Measurements from ENCODE around the gene PCA3.

GRCh38 chr9:76718166-76718565, 46.1 kb upstream of the PCA3 start:
- TF ChIP-seq, protein P1, sequence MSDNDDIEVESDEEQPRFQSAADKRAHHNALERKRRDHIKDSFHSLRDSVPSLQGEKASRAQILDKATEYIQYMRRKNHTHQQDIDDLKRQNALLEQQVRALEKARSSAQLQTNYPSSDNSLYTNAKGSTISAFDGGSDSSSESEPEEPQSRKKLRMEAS (IDR thresholded peaks at IDR 0.05; ENCODE audit: low read depth): no peak
- TF ChIP-seq, protein P2, sequence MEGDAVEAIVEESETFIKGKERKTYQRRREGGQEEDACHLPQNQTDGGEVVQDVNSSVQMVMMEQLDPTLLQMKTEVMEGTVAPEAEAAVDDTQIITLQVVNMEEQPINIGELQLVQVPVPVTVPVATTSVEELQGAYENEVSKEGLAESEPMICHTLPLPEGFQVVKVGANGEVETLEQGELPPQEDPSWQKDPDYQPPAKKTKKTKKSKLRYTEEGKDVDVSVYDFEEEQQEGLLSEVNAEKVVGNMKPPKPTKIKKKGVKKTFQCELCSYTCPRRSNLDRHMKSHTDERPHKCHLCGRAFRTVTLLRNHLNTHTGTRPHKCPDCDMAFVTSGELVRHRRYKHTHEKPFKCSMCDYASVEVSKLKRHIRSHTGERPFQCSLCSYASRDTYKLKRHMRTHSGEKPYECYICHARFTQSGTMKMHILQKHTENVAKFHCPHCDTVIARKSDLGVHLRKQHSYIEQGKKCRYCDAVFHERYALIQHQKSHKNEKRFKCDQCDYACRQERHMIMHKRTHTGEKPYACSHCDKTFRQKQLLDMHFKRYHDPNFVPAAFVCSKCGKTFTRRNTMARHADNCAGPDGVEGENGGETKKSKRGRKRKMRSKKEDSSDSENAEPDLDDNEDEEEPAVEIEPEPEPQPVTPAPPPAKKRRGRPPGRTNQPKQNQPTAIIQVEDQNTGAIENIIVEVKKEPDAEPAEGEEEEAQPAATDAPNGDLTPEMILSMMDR (IDR thresholded peaks at IDR 0.05): no peak
- TF ChIP-seq EP300 (IDR thresholded peaks at IDR 0.05; ENCODE audit: borderline replicate concordance in 1 of 2, low read depth in 1 of 2, low read length in 1 of 2) (no peak), RAD21 (IDR thresholded peaks at IDR 0.05; ENCODE audit: low read length) (no peak), TAF1 (IDR thresholded peaks at IDR 0.05; ENCODE audit: borderline replicate concordance, low read depth, low read length) (no peak), CHD2 (IDR thresholded peaks at IDR 0.05; ENCODE audit: low read length, partially characterized antibody) (no peak), JUND (IDR thresholded peaks at IDR 0.05) (no peak), GABPA (IDR thresholded peaks at IDR 0.05; ENCODE audit: low read depth) (no peak), SIN3A (IDR thresholded peaks at IDR 0.05; ENCODE audit: borderline replicate concordance, low read depth, low read length) (no peak), TCF12 (IDR thresholded peaks at IDR 0.05) (no peak)
- TF ChIP-seq, protein P3, sequence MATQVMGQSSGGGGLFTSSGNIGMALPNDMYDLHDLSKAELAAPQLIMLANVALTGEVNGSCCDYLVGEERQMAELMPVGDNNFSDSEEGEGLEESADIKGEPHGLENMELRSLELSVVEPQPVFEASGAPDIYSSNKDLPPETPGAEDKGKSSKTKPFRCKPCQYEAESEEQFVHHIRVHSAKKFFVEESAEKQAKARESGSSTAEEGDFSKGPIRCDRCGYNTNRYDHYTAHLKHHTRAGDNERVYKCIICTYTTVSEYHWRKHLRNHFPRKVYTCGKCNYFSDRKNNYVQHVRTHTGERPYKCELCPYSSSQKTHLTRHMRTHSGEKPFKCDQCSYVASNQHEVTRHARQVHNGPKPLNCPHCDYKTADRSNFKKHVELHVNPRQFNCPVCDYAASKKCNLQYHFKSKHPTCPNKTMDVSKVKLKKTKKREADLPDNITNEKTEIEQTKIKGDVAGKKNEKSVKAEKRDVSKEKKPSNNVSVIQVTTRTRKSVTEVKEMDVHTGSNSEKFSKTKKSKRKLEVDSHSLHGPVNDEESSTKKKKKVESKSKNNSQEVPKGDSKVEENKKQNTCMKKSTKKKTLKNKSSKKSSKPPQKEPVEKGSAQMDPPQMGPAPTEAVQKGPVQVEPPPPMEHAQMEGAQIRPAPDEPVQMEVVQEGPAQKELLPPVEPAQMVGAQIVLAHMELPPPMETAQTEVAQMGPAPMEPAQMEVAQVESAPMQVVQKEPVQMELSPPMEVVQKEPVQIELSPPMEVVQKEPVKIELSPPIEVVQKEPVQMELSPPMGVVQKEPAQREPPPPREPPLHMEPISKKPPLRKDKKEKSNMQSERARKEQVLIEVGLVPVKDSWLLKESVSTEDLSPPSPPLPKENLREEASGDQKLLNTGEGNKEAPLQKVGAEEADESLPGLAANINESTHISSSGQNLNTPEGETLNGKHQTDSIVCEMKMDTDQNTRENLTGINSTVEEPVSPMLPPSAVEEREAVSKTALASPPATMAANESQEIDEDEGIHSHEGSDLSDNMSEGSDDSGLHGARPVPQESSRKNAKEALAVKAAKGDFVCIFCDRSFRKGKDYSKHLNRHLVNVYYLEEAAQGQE (IDR thresholded peaks at IDR 0.05; ENCODE audit: low read depth, low read length): no peak

All from SK-N-SH (cell line).